GM21390 (cell line): ENCODE data around the gene WHAMM.
"Not testable (repeated sequence)": the region's sequence is repeated elsewhere in the genome, so short reads cannot be mapped to it uniquely, and the experiment has no call there.

Experiments used
- ATAC-seq: cut with Tn5 transposase; IDR thresholded peaks from one replicate; pipeline ENCODE4 v1.9.1; 2021; ENCODE audit not compliant: unreplicated experiment

WHAMM gene

GRCh38 chr15:82865581-82865980, 56.2 kb downstream of the WHAMM start:
- not testable (repeated sequence) for ATAC-seq

- ATAC-seq = not testable (repeated sequence)
These were observed 56.6 kb downstream of the WHAMM start for GRCh38 chr15:82865981-82866380.

GRCh38 chr15:82870727-82871320, 61.4 kb downstream of the WHAMM start:
- no peak for ATAC-seq

- ATAC-seq = no peak
These were observed 61.9 kb downstream of the WHAMM start for GRCh38 chr15:82871358-82871757.

GRCh38 chr15:82871832-82872484, 62.5 kb downstream of the WHAMM start:
- ATAC-seq = no peak

GRCh38 chr15:82873000-82873680, 63.7 kb downstream of the WHAMM start:
- ATAC-seq = no peak

GRCh38 chr15:82874267-82874666, 64.8 kb downstream of the WHAMM start:
- ATAC-seq = no peak

GRCh38 chr15:82874961-82875360, 65.5 kb downstream of the WHAMM start:
- ATAC-seq = no peak

- ATAC-seq = no peak
These were observed 66.1 kb downstream of the WHAMM start for GRCh38 chr15:82875411-82876003.

- ATAC-seq = no peak
These were observed 68.4 kb downstream of the WHAMM start for GRCh38 chr15:82877825-82878224.

GRCh38 chr15:82878325-82878724, 68.9 kb downstream of the WHAMM start:
- no peak for ATAC-seq

- ATAC-seq = no peak
These were observed 71.3 kb downstream of the WHAMM start for GRCh38 chr15:82880704-82881103.

GRCh38 chr15:82881747-82882146, 72.3 kb downstream of the WHAMM start:
- ATAC-seq = no peak

GRCh38 chr15:82882273-82882928, 73.0 kb downstream of the WHAMM start:
- ATAC-seq = no peak
